A673 (cell line): ENCODE measurements around the gene MICB.

Experiments
- CTCF ChIP-seq: fragments of 300-800, 200-600 bp; sonication (generic); conservative IDR thresholded peaks from 2 replicates; pipeline ENCODE4 v1.5.1; 2017; ENCODE audit warnings: low read depth, mild to moderate bottlenecking, antibody characterized with exemption, low read length, moderate library complexity, mixed read lengths
- EZH2 ChIP-seq: fragments of 200-600 bp; sonication (generic); IDR thresholded peaks from 2 replicates; pipeline ENCODE4 v1.6.1; 2017; ENCODE audit warnings: borderline replicate concordance, low read depth, mild to moderate bottlenecking, mixed read lengths, antibody characterized with exemption, low read length; ENCODE audit not compliant: poor library complexity, severe bottlenecking

GRCh38 chr6:31479933-31480535 lies 17.9 kb upstream of the MICB start:
- TF ChIP-seq CTCF (no peak), EZH2 (no peak)
